ENCODE results near the gene CFAP65.

GRCh38 chr2:219003979-219004378 lies 37.3 kb downstream of the CFAP65 start:
- TF ChIP-seq, protein P1, sequence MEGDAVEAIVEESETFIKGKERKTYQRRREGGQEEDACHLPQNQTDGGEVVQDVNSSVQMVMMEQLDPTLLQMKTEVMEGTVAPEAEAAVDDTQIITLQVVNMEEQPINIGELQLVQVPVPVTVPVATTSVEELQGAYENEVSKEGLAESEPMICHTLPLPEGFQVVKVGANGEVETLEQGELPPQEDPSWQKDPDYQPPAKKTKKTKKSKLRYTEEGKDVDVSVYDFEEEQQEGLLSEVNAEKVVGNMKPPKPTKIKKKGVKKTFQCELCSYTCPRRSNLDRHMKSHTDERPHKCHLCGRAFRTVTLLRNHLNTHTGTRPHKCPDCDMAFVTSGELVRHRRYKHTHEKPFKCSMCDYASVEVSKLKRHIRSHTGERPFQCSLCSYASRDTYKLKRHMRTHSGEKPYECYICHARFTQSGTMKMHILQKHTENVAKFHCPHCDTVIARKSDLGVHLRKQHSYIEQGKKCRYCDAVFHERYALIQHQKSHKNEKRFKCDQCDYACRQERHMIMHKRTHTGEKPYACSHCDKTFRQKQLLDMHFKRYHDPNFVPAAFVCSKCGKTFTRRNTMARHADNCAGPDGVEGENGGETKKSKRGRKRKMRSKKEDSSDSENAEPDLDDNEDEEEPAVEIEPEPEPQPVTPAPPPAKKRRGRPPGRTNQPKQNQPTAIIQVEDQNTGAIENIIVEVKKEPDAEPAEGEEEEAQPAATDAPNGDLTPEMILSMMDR (IDR thresholded peaks at IDR 0.05; ENCODE audit: low read depth, low read length) = no peak
- no peak for TF ChIP-seq EZH2phosphoT487 (IDR thresholded peaks at IDR 0.05; ENCODE audit: low read depth)

All from OCI-LY3 (cell line).